OCI-LY3 (cell line): Measurements from ENCODE around the gene HYI.

Experiments used
- H2AFZ ChIP-seq: fragments of 200-600, 300-600 bp; shearing (Covaris generic); 2 replicates; pipeline ENCODE4 v1.6.0; 2014; ENCODE audit warnings: antibody characterized with exemption, low read depth, low read length
- H3K27ac ChIP-seq: fragments of 200-600, 300-600 bp; sonication (generic); 2 replicates; pipeline ENCODE4 v1.5.1; 2014; ENCODE audit warnings: mild to moderate bottlenecking, low read length, moderate library complexity, mixed read lengths
- H3K27me3 ChIP-seq: fragments of 200-600, 300-600 bp; sonication (generic); 2 replicates; pipeline ENCODE4 v1.6.1; 2014; ENCODE audit warnings: low read depth, low read length, mixed read lengths
- H3K36me3 ChIP-seq: fragments of 200-600, 300-600 bp; sonication (generic); replicated peaks from 2 replicates; pipeline ENCODE3; 2014; ENCODE audit warnings: low read depth, low read length, mixed read lengths
- H3K4me1 ChIP-seq: fragments of 300-600, 200-600 bp; sonication (generic); 2 replicates; pipeline ENCODE4 v1.6.1; 2014; ENCODE audit warnings: low read length, mixed read lengths
- H3K4me2 ChIP-seq: fragments of 200-600, 300-600 bp; sonication (generic); 2 replicates; pipeline ENCODE4 v1.6.1; 2014; ENCODE audit warnings: low read length, mixed read lengths
- H3K4me3 ChIP-seq: fragments of 300-600, 200-600 bp; sonication (generic); 2 replicates; pipeline ENCODE4 v1.5.1; 2014; ENCODE audit warnings: antibody characterized with exemption, mild to moderate bottlenecking, low read length, moderate library complexity
- H3K79me2 ChIP-seq: fragments of 300-600, 200-600 bp; shearing (Covaris generic); 2 replicates; pipeline ENCODE4 v1.6.1; 2014; ENCODE audit warnings: mild to moderate bottlenecking, low read length, mixed read lengths
- H3K9ac ChIP-seq: fragments of 300-600, 200-600 bp; shearing (Covaris generic); 2 replicates; pipeline ENCODE4 v1.6.0; 2014; ENCODE audit warnings: mild to moderate bottlenecking, low read length, moderate library complexity
- H3K9me3 ChIP-seq: fragments of 200-600, 300-600 bp; shearing (Covaris generic); 2 replicates; pipeline ENCODE4 v1.6.1; 2014; ENCODE audit warnings: low read length, mixed read lengths; ENCODE audit not compliant: insufficient read depth
- H4K20me1 ChIP-seq: fragments of 200-600, 300-600 bp; sonication (generic); 2 replicates; pipeline ENCODE4 v1.6.1; 2016; ENCODE audit warnings: low read length, mixed read lengths; ENCODE audit not compliant: insufficient read depth
- EZH2phosphoT487 ChIP-seq: fragments of 200-600 bp; shearing (Covaris generic); IDR thresholded peaks from 2 replicates; pipeline ENCODE4 v1.6.1; 2018; ENCODE audit warnings: antibody characterized with exemption, mixed run types, low read depth
- TF ChIP-seq, protein P1 (sequence below): fragments of 200-600, 300-600 bp; sonication (generic); IDR thresholded peaks from 2 replicates; pipeline ENCODE4 v1.5.1; 2014; ENCODE audit warnings: antibody characterized with exemption, low read length, low read depth

HYI gene

DNA sequence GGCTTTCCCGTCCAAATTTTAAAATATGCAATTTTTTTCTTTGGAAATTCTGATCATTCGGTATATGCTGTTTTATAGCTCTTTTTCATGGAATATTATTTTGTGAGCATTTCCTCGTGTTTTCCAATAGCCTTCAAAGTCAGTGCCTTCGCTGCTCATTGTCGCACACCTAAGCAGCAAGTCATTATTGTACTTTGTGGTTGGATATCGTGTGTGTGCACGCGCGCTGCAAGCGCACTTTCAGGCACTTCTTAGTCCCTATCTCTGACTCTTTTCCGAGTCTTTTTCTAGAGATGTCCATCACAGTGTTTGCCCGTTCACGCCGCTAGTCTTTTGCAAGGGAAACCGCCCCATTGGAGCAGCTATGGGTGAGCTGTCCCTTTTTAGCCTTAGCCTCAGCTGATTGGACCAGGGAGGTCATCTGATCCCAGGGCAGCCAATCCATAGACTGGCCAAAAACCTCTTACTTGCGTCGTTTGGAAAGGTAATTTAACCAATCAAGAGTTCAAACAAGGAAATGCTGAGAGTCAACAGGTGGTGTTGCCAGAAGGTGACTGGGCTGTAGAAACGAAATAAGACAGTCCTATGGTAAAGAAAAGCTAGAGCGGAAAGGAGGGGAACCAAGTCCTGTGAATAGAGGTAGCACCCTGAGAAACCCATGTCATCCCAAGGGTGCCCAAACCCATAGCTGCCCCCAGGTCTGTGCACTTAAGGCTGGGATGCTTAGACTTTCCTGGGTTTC lies 710 bp upstream of the HYI start:
- no peaks in the 10 kb centered on the region for H3K36me3 ChIP-seq
- H3K9me3 ChIP-seq = no peaks in the 10 kb centered on the region
- H2AFZ ChIP-seq = no peak overlapping the region
- no peak overlapping the region for H3K4me3 ChIP-seq
- H3K27me3 ChIP-seq = no peaks in the 10 kb centered on the region
- H3K27ac ChIP-seq = no peak overlapping the region
- TF ChIP-seq, protein P1, sequence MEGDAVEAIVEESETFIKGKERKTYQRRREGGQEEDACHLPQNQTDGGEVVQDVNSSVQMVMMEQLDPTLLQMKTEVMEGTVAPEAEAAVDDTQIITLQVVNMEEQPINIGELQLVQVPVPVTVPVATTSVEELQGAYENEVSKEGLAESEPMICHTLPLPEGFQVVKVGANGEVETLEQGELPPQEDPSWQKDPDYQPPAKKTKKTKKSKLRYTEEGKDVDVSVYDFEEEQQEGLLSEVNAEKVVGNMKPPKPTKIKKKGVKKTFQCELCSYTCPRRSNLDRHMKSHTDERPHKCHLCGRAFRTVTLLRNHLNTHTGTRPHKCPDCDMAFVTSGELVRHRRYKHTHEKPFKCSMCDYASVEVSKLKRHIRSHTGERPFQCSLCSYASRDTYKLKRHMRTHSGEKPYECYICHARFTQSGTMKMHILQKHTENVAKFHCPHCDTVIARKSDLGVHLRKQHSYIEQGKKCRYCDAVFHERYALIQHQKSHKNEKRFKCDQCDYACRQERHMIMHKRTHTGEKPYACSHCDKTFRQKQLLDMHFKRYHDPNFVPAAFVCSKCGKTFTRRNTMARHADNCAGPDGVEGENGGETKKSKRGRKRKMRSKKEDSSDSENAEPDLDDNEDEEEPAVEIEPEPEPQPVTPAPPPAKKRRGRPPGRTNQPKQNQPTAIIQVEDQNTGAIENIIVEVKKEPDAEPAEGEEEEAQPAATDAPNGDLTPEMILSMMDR = no peak
- no peak for TF ChIP-seq EZH2phosphoT487
- H3K79me2 ChIP-seq = no peaks in the 10 kb centered on the region
- H3K4me2 ChIP-seq = no peak overlapping the region
- H3K9ac ChIP-seq = no peak overlapping the region
- H4K20me1 ChIP-seq = no peaks in the 10 kb centered on the region
- H3K4me1 ChIP-seq = no peaks in the 10 kb centered on the region

DNA sequence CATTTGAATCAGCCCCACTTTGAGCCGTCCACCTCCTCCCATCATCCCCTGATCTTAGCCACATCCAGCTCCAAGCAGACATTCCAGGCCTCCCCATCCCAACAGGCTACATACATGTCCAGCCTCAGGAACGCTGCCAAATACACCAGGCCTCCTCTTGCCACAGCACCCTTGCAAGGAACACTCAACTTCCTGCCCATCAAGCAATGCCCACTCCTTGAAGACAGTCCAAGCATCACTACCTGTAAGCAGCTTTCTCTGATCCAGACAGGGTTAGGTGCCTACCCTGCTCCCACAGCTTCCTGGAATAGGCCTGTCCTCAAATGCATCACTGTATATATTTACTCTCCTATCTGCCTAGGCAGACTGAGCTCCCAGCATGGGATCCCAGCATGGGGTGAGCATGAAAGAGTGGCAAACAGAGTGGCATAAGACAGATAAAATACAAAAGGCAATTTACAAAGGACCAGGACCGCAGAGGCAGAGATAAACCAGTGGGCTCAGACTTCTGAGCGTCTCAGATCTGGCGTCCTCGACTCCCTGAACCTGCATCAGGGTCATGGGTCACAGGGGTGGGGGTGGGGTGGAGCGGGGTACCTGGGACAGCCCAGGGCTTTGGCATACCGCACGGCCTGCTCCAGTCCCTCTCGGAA lies 816 bp downstream of the HYI start:
- Histone ChIP-seq H2AFZ (no peak overlapping the region), H3K36me3 (no peaks in the 10 kb centered on the region), H3K4me3 (no peak overlapping the region), H3K4me1 (no peaks in the 10 kb centered on the region), H3K79me2 (no peaks in the 10 kb centered on the region), H4K20me1 (no peaks in the 10 kb centered on the region), H3K9ac (no peak overlapping the region), H3K27ac (no peak overlapping the region), H3K9me3 (no peaks in the 10 kb centered on the region), H3K4me2 (no peak overlapping the region), H3K27me3 (no peaks in the 10 kb centered on the region)
- TF ChIP-seq EZH2phosphoT487 = no peak
- TF ChIP-seq, protein P1 = no peak

DNA sequence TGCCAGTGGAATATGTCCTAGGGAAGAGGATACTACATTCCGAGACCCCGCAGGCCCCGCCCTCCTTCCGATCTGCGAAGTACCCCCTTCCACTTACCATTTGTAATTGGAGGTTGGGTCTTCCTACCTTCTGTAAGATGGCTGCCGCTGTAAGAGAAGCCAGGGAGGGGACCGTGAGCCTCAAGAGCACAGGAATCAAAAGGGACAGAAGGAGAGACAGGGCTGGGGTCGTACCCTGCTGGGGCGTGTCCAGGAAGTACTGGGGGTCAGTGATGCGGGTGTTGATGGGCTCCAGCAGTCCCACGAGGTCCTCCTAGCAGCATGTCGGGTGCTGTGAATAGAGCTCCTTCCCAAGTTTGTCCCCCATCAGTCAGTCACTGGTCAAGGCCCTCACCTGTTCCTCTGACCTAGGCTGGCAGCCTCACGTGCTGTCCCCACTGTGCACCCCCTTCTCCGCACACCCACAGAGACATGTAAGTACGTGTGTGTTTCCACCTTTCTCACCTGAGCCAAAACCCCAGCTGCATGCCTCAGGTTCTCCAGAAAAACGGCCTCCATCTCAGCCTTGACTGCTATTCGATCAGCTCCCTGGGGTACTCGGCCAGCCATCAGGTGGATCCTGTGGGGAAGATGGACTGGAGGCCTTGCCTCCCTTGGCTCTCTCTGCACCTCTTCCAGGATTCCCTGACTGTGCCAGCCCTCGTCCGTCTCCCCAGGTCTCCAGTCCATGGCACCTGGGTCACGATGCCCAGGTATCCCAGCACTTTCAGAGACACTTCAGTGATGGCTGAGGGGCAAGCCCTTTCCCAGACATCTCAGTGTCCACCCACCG lies 1.8 kb downstream of the HYI start:
- H3K9me3 ChIP-seq = no peaks in the 10 kb centered on the region
- H3K4me2 ChIP-seq = no peak overlapping the region
- H4K20me1 ChIP-seq = no peaks in the 10 kb centered on the region
- no peak overlapping the region for H3K9ac ChIP-seq
- H2AFZ ChIP-seq = no peak overlapping the region
- TF ChIP-seq EZH2phosphoT487 = no peak
- TF ChIP-seq, protein P1 = no peak
- H3K36me3 ChIP-seq = no peaks in the 10 kb centered on the region
- no peaks in the 10 kb centered on the region for H3K27me3 ChIP-seq
- no peak overlapping the region for H3K27ac ChIP-seq
- H3K4me3 ChIP-seq = no peak overlapping the region
- no peaks in the 10 kb centered on the region for H3K4me1 ChIP-seq
- no peaks in the 10 kb centered on the region for H3K79me2 ChIP-seq

DNA sequence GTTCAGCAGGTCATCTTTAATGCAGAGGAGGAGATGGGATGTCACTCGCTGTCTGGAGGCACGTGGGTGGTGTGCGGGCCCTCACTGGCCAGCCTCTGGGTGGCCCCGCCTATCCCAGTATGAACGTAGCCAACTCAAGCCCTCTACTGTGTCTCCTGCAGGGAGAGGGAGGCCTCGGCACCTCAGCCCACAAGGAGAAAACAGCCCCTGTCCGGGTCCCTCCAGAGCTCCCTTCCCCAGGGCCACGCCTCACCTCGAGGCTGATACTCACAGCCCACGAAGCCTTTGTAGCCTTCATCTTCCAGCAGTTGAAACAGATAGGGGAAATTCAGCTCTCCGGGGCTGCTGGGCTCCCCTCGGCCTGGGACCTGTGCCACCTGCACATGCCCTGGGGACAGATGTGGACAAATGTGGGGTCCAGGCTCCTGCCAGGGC lies 2.6 kb downstream of the HYI start:
- no peak overlapping the region for H3K27ac ChIP-seq
- TF ChIP-seq, protein P1 = no peak
- no peak for TF ChIP-seq EZH2phosphoT487
- H3K9ac ChIP-seq = no peak overlapping the region
- no peaks in the 10 kb centered on the region for H4K20me1 ChIP-seq
- H3K36me3 ChIP-seq = no peaks in the 10 kb centered on the region
- no peak overlapping the region for H3K4me2 ChIP-seq
- no peak overlapping the region for H3K4me3 ChIP-seq
- H3K9me3 ChIP-seq = no peaks in the 10 kb centered on the region
- no peaks in the 10 kb centered on the region for H3K27me3 ChIP-seq
- no peaks in the 10 kb centered on the region for H3K4me1 ChIP-seq
- H2AFZ ChIP-seq = no peak overlapping the region
- no peaks in the 10 kb centered on the region for H3K79me2 ChIP-seq
